ENCODE results near the gene MDGA2. TPM values are rescaled to one million over a fixed set of nuclear protein-coding genes. Genes with fewer than 3 reads are reported as not detected.

The MDGA2 gene
- total and polyA plus RNA-seq, 2 of the 8 experiments (the other 6 are each of a cell fraction or from before 2014, with no cell fraction given), result 0.11 to 0.69 TPM

DNA sequence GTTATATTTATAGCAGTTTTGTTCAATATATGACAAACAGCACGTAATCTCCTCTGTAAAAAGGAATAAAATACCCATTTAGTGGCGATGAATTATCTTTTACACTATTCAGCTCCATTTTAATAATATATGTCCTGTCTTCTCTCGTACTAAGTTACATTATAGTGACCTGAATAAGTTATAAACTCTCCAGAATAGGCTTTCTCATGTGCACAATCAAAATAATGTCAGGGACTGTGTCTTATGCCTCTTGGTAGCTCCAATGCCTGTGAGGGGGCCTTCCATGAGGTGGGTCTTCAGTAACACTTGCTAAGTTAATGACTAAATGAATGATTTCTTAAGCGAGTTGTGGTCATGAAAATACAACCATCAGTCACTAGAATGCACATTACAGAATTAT, 150.9 kb downstream of the MDGA2 start:
- WGBS, 2 experiments (ENCODE audit: extremely low coverage in 1 of 2, insufficient coverage in 1 of 2, insufficient read length in 1 of 2, insufficient replicate concordance in 2 of 2, low coverage in 1 of 2, low lambda C conversion rate in 2 of 2, missing lambda C conversion rate in 1 of 2), result 91% methylated on average over 4 of the region's 4 CpGs; no CpG with 5 or more reads in 1 of the 2 experiments
- POLR2A ChIA-PET (ENCODE audit: partially characterized antibody), result no interaction called here
- no peak overlapping the region for H3K56ac ChIP-seq (replicated peaks; ENCODE audit: insufficient read length, low read depth, low read length)

More for the DNA sequence above, 150.9 kb downstream of the MDGA2 start:
- H3K27me3 ChIP-seq (replicated peaks in 1 of 4; ENCODE audit: control insufficient read depth in 3 of 4, extremely low read depth in 1 of 4, insufficient read depth in 3 of 4, low read length in 3 of 4), result no peaks in the 10 kb centered on the region
- no peaks in the 10 kb centered on the region for H4K20me1 ChIP-seq (replicated peaks in 1 of 2; ENCODE audit: control insufficient read depth in 1 of 2, insufficient read depth in 2 of 2, low read length in 2 of 2)
- no peak overlapping the region for H4K8ac ChIP-seq (ENCODE audit: extremely low read depth, insufficient read depth, low read length)
- no peak overlapping the region for H2AK5ac ChIP-seq (ENCODE audit: low read depth, low read length)
- H4K5ac ChIP-seq (ENCODE audit: insufficient read length, low read depth, low read length), result no peak overlapping the region
- no peak overlapping the region for H3K9ac ChIP-seq (replicated peaks in 1 of 4; ENCODE audit: extremely low read depth in 1 of 4, low read depth in 3 of 4, low read length in 3 of 4)
- no peak overlapping the region for H3K4ac ChIP-seq (replicated peaks; ENCODE audit: insufficient read length, low read depth, low read length)
- no peak overlapping the region for H2BK120ac ChIP-seq (replicated peaks; ENCODE audit: low read depth, low read length)
- no peak overlapping the region for H3K4me2 ChIP-seq (ENCODE audit: insufficient read depth in 1 of 2, low read depth in 2 of 2, low read length in 2 of 2)
- no peak overlapping the region for H3K4me3 ChIP-seq (ENCODE audit: extremely low read depth in 1 of 4, insufficient read depth in 2 of 4, low read depth in 3 of 4, low read length in 4 of 4)
- H3K79me2 ChIP-seq (ENCODE audit: control insufficient read depth in 1 of 2, insufficient read depth in 2 of 2, low read length in 2 of 2), result no peaks in the 10 kb centered on the region
- H3K18ac ChIP-seq (ENCODE audit: extremely low read depth, low read length), result no peak overlapping the region
- DNase-seq (ENCODE audit: low read depth in 1 of 2, low spot score in 2 of 2), result no peak
- H2BK12ac ChIP-seq (ENCODE audit: low read depth, low read length), result no peak overlapping the region
- no peaks in the 10 kb centered on the region for H3K23me2 ChIP-seq (ENCODE audit: low read depth, low read length)
- no peak for FAIRE-seq
- H2BK15ac ChIP-seq (ENCODE audit: low read length), result no peak overlapping the region
- H3K79me1 ChIP-seq (ENCODE audit: low read depth, low read length), result no peaks in the 10 kb centered on the region
- H3K27ac ChIP-seq (ENCODE audit: low read depth, low read length), result no peak overlapping the region
- H3K9me3 ChIP-seq (ENCODE audit: insufficient read depth in 2 of 2, low read depth in 1 of 2, low read length in 1 of 2), result peaks cover under 1 to 1% of the 10 kb centered on the region in 2 experiments; a peak in 1 of 4 replicates
- H3K23ac ChIP-seq (ENCODE audit: insufficient read length), result no peak overlapping the region
- TF ChIP-seq KDM5A (IDR thresholded peaks at IDR 0.05; ENCODE audit: low read length), result no peak
- no peak for TF ChIP-seq RXRA (IDR thresholded peaks at IDR 0.05; ENCODE audit: insufficient read depth, low read depth, low read length)
- TF ChIP-seq TAF7 (optimal IDR thresholded peaks at IDR 0.05; ENCODE audit: borderline replicate concordance, low read depth, low read length), result no peak
- TF ChIP-seq CREB1 (IDR thresholded peaks at IDR 0.05), result no peak
- TF ChIP-seq RBBP5 (IDR thresholded peaks at IDR 0.05; ENCODE audit: borderline replicate concordance, low read depth, low read length), result no peak
- no peak for TF ChIP-seq JUN (IDR thresholded peaks at IDR 0.05; ENCODE audit: low read depth, low read length)
- TF ChIP-seq SAP30 (IDR thresholded peaks at IDR 0.05; ENCODE audit: insufficient read depth, insufficient replicate concordance, low read length), result no peak
- TF ChIP-seq KDM1A (IDR thresholded peaks at IDR 0.05; ENCODE audit: borderline replicate concordance, low read length), result no peak
- no peak for TF ChIP-seq TEAD4 (IDR thresholded peaks at IDR 0.05; ENCODE audit: low read depth, low read length)
- no peak for TF ChIP-seq SIX5 (IDR thresholded peaks at IDR 0.05; ENCODE audit: low read depth, low read length)
- TF ChIP-seq JUND (IDR thresholded peaks at IDR 0.05; ENCODE audit: low read length), result no peak
- TF ChIP-seq GABPA (IDR thresholded peaks at IDR 0.05; ENCODE audit: borderline replicate concordance, insufficient read depth, low read length), result no peak
- TF ChIP-seq, protein P1, sequence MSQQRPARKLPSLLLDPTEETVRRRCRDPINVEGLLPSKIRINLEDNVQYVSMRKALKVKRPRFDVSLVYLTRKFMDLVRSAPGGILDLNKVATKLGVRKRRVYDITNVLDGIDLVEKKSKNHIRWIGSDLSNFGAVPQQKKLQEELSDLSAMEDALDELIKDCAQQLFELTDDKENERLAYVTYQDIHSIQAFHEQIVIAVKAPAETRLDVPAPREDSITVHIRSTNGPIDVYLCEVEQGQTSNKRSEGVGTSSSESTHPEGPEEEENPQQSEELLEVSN (IDR thresholded peaks at IDR 0.05), result no peak
- no peak for TF ChIP-seq HDAC6 (IDR thresholded peaks at IDR 0.05; ENCODE audit: low read depth, low read length)
- H3K14ac ChIP-seq (ENCODE audit: insufficient read length), result no peak overlapping the region
- CTCF ChIA-PET (ENCODE audit: partially characterized antibody), result interaction anchor here (1.0 kb wide), 1 partner anchor 15 kb away, joined by 3 read pairs; no protein-coding TSS in a partner anchor
- H2BK20ac ChIP-seq (ENCODE audit: low read length), result no peak overlapping the region
- H4K91ac ChIP-seq (replicated peaks; ENCODE audit: insufficient read length, low read length), result no peak overlapping the region
- H2AFZ ChIP-seq (ENCODE audit: low read length), result no peak overlapping the region
- no peaks in the 10 kb centered on the region for H3K36me3 ChIP-seq (ENCODE audit: control insufficient read depth in 2 of 4, insufficient read depth in 4 of 4, low read length in 3 of 4)
- H3K4me1 ChIP-seq (replicated peaks in 1 of 4; ENCODE audit: control insufficient read depth in 3 of 4, insufficient read depth in 4 of 4, low read length in 3 of 4), result no peaks in the 10 kb centered on the region
- no peak overlapping the region for H2BK5ac ChIP-seq (ENCODE audit: low read depth, low read length)

All from H1 (cell line).